ENCODE measurements around the gene ARHGEF28.

GRCh38 chr5:73812962-73813588 lies 187.1 kb downstream of the ARHGEF28 start:
- no peak for TF ChIP-seq CTCF (IDR thresholded peaks at IDR 0.05)
- TF ChIP-seq EZH2 (IDR thresholded peaks at IDR 0.05; ENCODE audit: borderline replicate concordance, insufficient read depth, low read depth, low read length, poor library complexity, severe bottlenecking) = no peak

Data from B cell (primary cell).